PC-3 (cell line): ENCODE data around the gene CHPF2. TPM values are rescaled to one million over a fixed set of nuclear protein-coding genes. Genes with fewer than 3 reads are reported as not detected.

ENCODE experiments used
- ATAC-seq: fragments of 200-7000 bp; cut with Tn5 transposase; 2 replicates; pipeline ENCODE4 v1.9.1; 2020; ENCODE audit warnings: mild to moderate bottlenecking, moderate library complexity
- BruUV-seq: library from RNA; stranded (reverse); fragments of 400-500 nt; replicated peaks from 2 replicates; lab custom pipeline; 2021; lab: Mats Ljungman, UMichigan
- CTCF ChIA-PET: fragments of 300-600 bp; sonication (Branson Sonifier 250); formaldehyde crosslinking; loops from one replicate; lab custom pipeline; 2022; ENCODE audit warnings: antibody characterized with exemption; lab: Charles Lee
- POLR2A ChIA-PET: fragments of 300-600 bp; sonication (Branson Sonifier 250); formaldehyde crosslinking; loops from one replicate; lab custom pipeline; 2022; ENCODE audit warnings: antibody characterized with exemption; ENCODE audit not compliant: unreplicated experiment; lab: Charles Lee
- DNase-seq: peaks from one replicate; pipeline ENCODE4 v3.0.0-alpha.2; 2015
- H2AFZ ChIP-seq: fragments of 300-600 bp; sonication (generic); 2 replicates; pipeline ENCODE4 v1.6.0; 2016; ENCODE audit warnings: antibody characterized with exemption, low read length
- H3F3A ChIP-seq: fragments of 300-600 bp; sonication (generic); one replicate; pipeline ENCODE4 v1.6.0; 2017; ENCODE audit warnings: antibody characterized with exemption, low read length, control low read depth, mild to moderate bottlenecking; ENCODE audit not compliant: unreplicated experiment
- H3K27ac ChIP-seq: fragments of 300-600 bp; sonication (generic); 2 replicates; pipeline ENCODE4 v1.5.1; 2016; ENCODE audit warnings: mild to moderate bottlenecking, low read length
- H3K27me3 ChIP-seq: fragments of 300-600 bp; sonication (generic); 2 replicates; pipeline ENCODE4 v1.6.1; 2016; ENCODE audit warnings: low read length, mixed read lengths
- H3K36me3 ChIP-seq: fragments of 300-600 bp; sonication (generic); 2 replicates; pipeline ENCODE4 v1.6.1; 2016; ENCODE audit warnings: low read depth, mixed run types, low read length, mixed read lengths
- H3K4me1 ChIP-seq: fragments of 300-600 bp; sonication (generic); 2 replicates; pipeline ENCODE4 v1.5.1; 2016; ENCODE audit warnings: low read length; ENCODE audit not compliant: insufficient read depth
- H3K4me2 ChIP-seq: fragments of 300-600 bp; sonication (generic); 2 replicates; pipeline ENCODE4 v1.6.0; 2016; ENCODE audit warnings: low read length
- H3K4me3 ChIP-seq: fragments of 300-600 bp; sonication (generic); 2 replicates; pipeline ENCODE4 v1.5.1; 2016; ENCODE audit warnings: mild to moderate bottlenecking, low read length, mixed read lengths
- H3K79me2 ChIP-seq: fragments of 300-600 bp; sonication (generic); 2 replicates; pipeline ENCODE4 v1.6.1; 2017; ENCODE audit warnings: low read length, mixed read lengths
- H3K9ac ChIP-seq: fragments of 300-600 bp; sonication (generic); 2 replicates; pipeline ENCODE4 v1.6.0; 2016; ENCODE audit warnings: mild to moderate bottlenecking, low read length
- H3K9me2 ChIP-seq: fragments of 300-600 bp; sonication (generic); replicated peaks from 2 replicates; pipeline ENCODE4 v1.6.1; 2016; ENCODE audit warnings: mixed run types, low read length, mixed read lengths
- H3K9me3 ChIP-seq: fragments of 300-600 bp; sonication (generic); 2 replicates; pipeline ENCODE4 v1.6.1; 2016; ENCODE audit warnings: low read length, mixed read lengths
- H4K20me1 ChIP-seq: fragments of 300-600 bp; sonication (generic); 2 replicates; pipeline ENCODE4 v1.6.1; 2016; ENCODE audit warnings: low read length, mixed read lengths
- EZH2 ChIP-seq: fragments of 300-600 bp; sonication (generic); IDR thresholded peaks from one replicate; pipeline ENCODE4 v1.6.1; 2017; ENCODE audit warnings: antibody characterized with exemption, mild to moderate bottlenecking, low read length; ENCODE audit not compliant: unreplicated experiment
- EZH2phosphoT487 ChIP-seq: fragments of 300-600 bp; sonication (generic); IDR thresholded peaks from 2 replicates; pipeline ENCODE4 v1.6.1; 2018; ENCODE audit warnings: mild to moderate bottlenecking, antibody characterized with exemption, low read length, borderline replicate concordance
- intact Hi-C: fragments of 100-400 bp; cut with micrococcal nuclease; formaldehyde crosslinking; loops from 2 replicates; pipeline ENCODE4 v1.9.0; 2023
- total RNA-seq: library from RNA; depleted of rRNA; stranded (reverse); fragments of >200 nt; gene quantifications from 2 replicates; pipeline ENCODE4 v1.2.3, GENCODE V29; 2014
- TF ChIP-seq, protein P1 (sequence below): fragments of 300-600 bp; sonication (generic); conservative IDR thresholded peaks from 2 replicates; pipeline ENCODE4 v1.5.1; 2017; ENCODE audit warnings: antibody characterized with exemption, low read depth, mild to moderate bottlenecking, low read length

The CHPF2 gene
- total RNA-seq, 1 experiment from 2014 or later = 30.1 TPM

DNA sequence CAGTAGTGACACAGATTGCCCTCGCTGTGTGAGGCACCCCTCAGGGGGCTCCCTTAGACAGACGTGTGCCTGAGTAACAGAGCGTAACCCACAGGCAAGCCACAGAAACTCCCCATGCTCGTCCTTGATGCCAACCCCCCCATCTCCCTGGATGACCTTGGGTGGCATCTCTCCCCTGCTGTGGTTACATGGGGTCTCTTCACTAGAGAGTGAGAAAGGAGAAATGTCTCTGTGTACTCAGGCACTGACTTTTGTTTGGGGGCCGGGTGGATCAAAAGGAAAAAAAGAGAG is 44.1 kb upstream of the CHPF2 start:
- Histone ChIP-seq H2AFZ (no peak overlapping the region), H3K27ac (no peak overlapping the region), H3K9me2 (no peaks in the 10 kb centered on the region), H3F3A (no peaks in the 10 kb centered on the region), H3K9ac (no peak overlapping the region), H4K20me1 (no peaks in the 10 kb centered on the region), H3K4me3 (no peak overlapping the region), H3K27me3 (peaks cover 37% of the 10 kb centered on the region), H3K9me3 (no peaks in the 10 kb centered on the region), H3K79me2 (no peaks in the 10 kb centered on the region), H3K4me1 (no peaks in the 10 kb centered on the region), H3K36me3 (no peaks in the 10 kb centered on the region), H3K4me2 (no peak overlapping the region)
- POLR2A ChIA-PET = interaction anchor here (0.5 kb wide), 1 partner anchor 25 kb away, joined by 7 read pairs; no protein-coding TSS in a partner anchor
- CTCF ChIA-PET = no interaction called here
- no TSS peak for BruUV-seq
- DNase-seq (no peak), ATAC-seq (no peak)
- no peak for TF ChIP-seq EZH2phosphoT487
- TF ChIP-seq EZH2 = no peak
- TF ChIP-seq, protein P1, sequence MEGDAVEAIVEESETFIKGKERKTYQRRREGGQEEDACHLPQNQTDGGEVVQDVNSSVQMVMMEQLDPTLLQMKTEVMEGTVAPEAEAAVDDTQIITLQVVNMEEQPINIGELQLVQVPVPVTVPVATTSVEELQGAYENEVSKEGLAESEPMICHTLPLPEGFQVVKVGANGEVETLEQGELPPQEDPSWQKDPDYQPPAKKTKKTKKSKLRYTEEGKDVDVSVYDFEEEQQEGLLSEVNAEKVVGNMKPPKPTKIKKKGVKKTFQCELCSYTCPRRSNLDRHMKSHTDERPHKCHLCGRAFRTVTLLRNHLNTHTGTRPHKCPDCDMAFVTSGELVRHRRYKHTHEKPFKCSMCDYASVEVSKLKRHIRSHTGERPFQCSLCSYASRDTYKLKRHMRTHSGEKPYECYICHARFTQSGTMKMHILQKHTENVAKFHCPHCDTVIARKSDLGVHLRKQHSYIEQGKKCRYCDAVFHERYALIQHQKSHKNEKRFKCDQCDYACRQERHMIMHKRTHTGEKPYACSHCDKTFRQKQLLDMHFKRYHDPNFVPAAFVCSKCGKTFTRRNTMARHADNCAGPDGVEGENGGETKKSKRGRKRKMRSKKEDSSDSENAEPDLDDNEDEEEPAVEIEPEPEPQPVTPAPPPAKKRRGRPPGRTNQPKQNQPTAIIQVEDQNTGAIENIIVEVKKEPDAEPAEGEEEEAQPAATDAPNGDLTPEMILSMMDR = no peak
- intact Hi-C loops = no loop called here

DNA sequence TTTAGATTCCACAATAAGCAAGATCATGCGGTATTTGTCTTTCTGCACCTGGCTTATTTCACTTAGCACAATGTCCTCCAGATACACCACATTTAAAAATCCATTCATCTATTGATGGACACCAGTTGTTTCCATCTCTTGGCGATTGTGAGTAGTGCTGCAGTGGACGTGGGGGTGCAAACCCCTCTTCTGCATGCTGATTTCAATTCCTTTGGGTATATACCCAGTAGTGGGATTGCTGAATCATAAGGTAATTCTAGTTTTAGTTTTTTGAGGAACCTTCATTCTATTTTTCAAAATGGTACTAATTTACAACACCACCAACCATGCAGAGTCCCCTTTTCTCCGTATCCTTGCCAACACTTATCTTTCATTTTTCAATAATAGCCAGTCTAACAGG is 43.2 kb upstream of the CHPF2 start:
- H3K79me2 ChIP-seq = no peaks in the 10 kb centered on the region
- H3K27me3 ChIP-seq = peaks cover 37% of the 10 kb centered on the region
- ATAC-seq (no peak), DNase-seq (no peak)
- no peak overlapping the region for H3K4me3 ChIP-seq
- intact Hi-C loops = no loop called here
- no peaks in the 10 kb centered on the region for H3K9me2 ChIP-seq
- no peaks in the 10 kb centered on the region for H3F3A ChIP-seq
- no peaks in the 10 kb centered on the region for H3K9me3 ChIP-seq
- no peak overlapping the region for H3K4me2 ChIP-seq
- H3K4me1 ChIP-seq = no peaks in the 10 kb centered on the region
- no peaks in the 10 kb centered on the region for H4K20me1 ChIP-seq
- BruUV-seq = no TSS peak
- ChIA-PET POLR2A (no interaction called here), CTCF (no interaction called here)
- H2AFZ ChIP-seq = no peak overlapping the region
- H3K9ac ChIP-seq = no peak overlapping the region
- H3K27ac ChIP-seq = no peak overlapping the region
- no peaks in the 10 kb centered on the region for H3K36me3 ChIP-seq
- TF ChIP-seq, protein P1 = no peak
- no peak for TF ChIP-seq EZH2
- no peak for TF ChIP-seq EZH2phosphoT487

DNA sequence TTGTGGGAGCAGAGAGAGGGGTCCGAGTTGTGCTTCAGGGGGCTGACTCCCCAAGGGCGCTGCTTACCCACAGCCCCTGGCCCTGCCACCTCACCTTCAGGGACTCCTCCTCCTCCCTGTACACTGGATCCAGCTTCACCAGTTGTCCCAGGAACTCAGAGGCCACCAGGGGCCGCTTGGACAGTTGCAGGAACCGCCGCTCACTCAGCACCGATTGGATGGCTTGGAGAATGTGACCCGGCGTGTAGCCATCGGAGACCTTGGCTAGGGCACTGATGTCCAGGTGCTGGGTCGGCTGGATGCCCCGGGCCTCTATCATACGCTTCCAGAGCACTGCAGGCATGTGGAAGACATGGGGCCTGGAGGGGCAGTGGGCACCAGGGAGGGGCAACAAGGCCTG is 40.7 kb upstream of the CHPF2 start:
- no peaks in the 10 kb centered on the region for H3F3A ChIP-seq
- CTCF ChIA-PET = no interaction called here
- H3K4me1 ChIP-seq = no peaks in the 10 kb centered on the region
- H3K79me2 ChIP-seq = no peaks in the 10 kb centered on the region
- ATAC-seq (no peak), DNase-seq (no peak)
- no peak overlapping the region for H2AFZ ChIP-seq
- no peaks in the 10 kb centered on the region for H4K20me1 ChIP-seq
- H3K4me3 ChIP-seq = no peak overlapping the region
- no peak overlapping the region for H3K4me2 ChIP-seq
- no peaks in the 10 kb centered on the region for H3K9me2 ChIP-seq
- peaks cover 54% of the 10 kb centered on the region for H3K27me3 ChIP-seq
- no peak overlapping the region for H3K9ac ChIP-seq
- POLR2A ChIA-PET = no interaction called here
- no TSS peak for BruUV-seq
- H3K36me3 ChIP-seq = no peaks in the 10 kb centered on the region
- no peaks in the 10 kb centered on the region for H3K9me3 ChIP-seq
- no peak overlapping the region for H3K27ac ChIP-seq
- TF ChIP-seq, protein P1 = no peak
- TF ChIP-seq EZH2phosphoT487 = no peak
- TF ChIP-seq EZH2 = no peak
- intact Hi-C loops = no loop called here
